ENCODE data around the gene PIK3C2G. TPM values are rescaled to one million over a fixed set of nuclear protein-coding genes. Genes with fewer than 3 reads are reported as not detected.
A peak's percentile ranks its signal among the peaks of the same experiment; 100 is the strongest.

PIK3C2G gene
- total RNA-seq, 8 experiments from 2014 or later: 0.05 to 0.92 (median 0.19) TPM; not detected in 5

DNA sequence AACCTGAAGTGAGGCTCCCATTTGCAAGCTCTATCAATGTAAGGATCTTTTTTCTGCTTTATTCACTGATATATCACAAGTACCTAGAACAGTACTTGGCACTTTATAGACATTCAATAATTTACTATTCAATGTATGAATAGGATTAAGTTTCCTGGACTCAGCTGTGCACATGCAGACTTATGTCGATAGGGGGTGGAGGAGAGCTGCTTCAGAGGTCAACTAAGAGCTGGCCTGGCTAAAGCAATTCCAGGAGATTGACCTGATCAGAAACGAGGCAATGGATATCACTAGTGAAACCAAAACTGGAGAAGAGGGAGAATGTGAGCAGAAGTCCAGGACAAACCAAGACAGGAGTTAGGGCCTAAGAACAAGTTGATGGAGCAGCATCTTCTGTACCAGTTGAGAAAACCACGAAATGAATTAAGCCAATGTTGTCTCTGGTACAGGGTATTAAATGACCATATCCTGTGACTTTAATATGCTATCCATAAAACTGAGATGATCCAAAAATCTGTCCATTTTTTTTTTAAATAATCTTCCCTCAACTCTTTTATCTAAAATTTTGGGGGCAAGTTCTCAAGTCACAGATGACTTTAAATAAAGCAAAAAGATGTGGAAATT is 169.2 kb downstream of the PIK3C2G start:
- in situ Hi-C loops (cut with MboI; ENCODE audit: low pct_unique_long_range_greater_than_20kb in 2 of 9, low sequenced_read_pairs in 9 of 9, unreplicated experiment in 9 of 9): loop anchor here in 1 of 9 experiments (25.0 kb wide), 1 partner anchor 757 kb away; no protein-coding TSS in a partner anchor
- H3K4me3 ChIP-seq: no peak overlapping the region
- 0 to 50% (median 20%) methylated on average over 1 to 3 of the region's 3 CpGs for WGBS, 10 experiments
- H3K27ac ChIP-seq: no peak overlapping the region
- H3K4me1 ChIP-seq (replicated peaks in 1 of 2): peaks cover 3 to 4% of the 10 kb centered on the region in 2 donors
- ATAC-seq (replicated peaks in 6 of 8): peak in 5 of 8 experiments; percentile 35 to 91 (median 85)

GRCh38 chr12:18431771-18432170 is 170.5 kb downstream of the PIK3C2G start:
- in situ Hi-C loops (cut with MboI; ENCODE audit: low pct_unique_long_range_greater_than_20kb in 2 of 9, low sequenced_read_pairs in 9 of 9, unreplicated experiment in 9 of 9): loop anchor here in 1 of 9 experiments (25.0 kb wide), 1 partner anchor 756 kb away; no protein-coding TSS in a partner anchor
- H3K27ac ChIP-seq: no peak overlapping the region
- ATAC-seq (replicated peaks in 6 of 8): peak in 1 of 8 experiments; percentile 14
- H3K4me3 ChIP-seq: no peak overlapping the region
- H3K4me1 ChIP-seq (replicated peaks in 1 of 2): peaks cover 3 to 4% of the 10 kb centered on the region in 2 donors

DNA sequence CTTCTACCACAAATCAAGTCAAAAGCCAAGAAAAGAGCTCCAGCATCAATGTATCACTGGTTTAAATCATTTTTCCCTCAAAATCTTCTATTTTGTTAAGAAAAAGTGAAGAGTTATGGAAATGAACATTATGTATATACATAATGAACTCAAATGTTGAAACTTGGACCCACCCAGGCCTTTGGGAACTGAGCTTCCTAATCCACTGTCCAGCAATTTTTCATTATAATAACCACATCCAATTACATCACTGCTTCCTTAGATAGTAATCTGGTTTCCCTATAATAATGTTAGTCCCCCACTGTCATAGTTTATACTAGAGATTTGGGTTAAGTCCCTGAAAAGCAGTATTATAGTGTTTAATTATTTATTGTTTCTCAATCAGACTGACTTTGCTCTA is 170.9 kb downstream of the PIK3C2G start:
- peaks cover 3 to 4% of the 10 kb centered on the region in 2 donors for H3K4me1 ChIP-seq (replicated peaks in 1 of 2)
- ATAC-seq (replicated peaks in 6 of 8): peak in 3 of 8 experiments; percentile 71 to 73 (median 71)
- in situ Hi-C loops (cut with MboI; ENCODE audit: low pct_unique_long_range_greater_than_20kb in 2 of 9, low sequenced_read_pairs in 9 of 9, unreplicated experiment in 9 of 9): loop anchor here in 1 of 9 experiments (25.0 kb wide), 1 partner anchor 755 kb away; no protein-coding TSS in a partner anchor
- no peak overlapping the region for H3K27ac ChIP-seq
- no peak overlapping the region for H3K4me3 ChIP-seq

- Histone ChIP-seq H3K4me3 (no peak overlapping the region), H3K4me1 (replicated peaks in 1 of 2) (peaks cover 3 to 4% of the 10 kb centered on the region in 2 donors), H3K27ac (no peak overlapping the region)
- in situ Hi-C loops (cut with MboI; ENCODE audit: low pct_unique_long_range_greater_than_20kb in 2 of 9, low sequenced_read_pairs in 9 of 9, unreplicated experiment in 9 of 9): loop anchor here in 1 of 9 experiments (25.0 kb wide), 1 partner anchor 751 kb away; no protein-coding TSS in a partner anchor
- ATAC-seq (replicated peaks in 6 of 8): peak in 2 of 8 experiments; percentile 57 to 62
Observed at GRCh38 chr12:18436170-18436569, 174.9 kb downstream of the PIK3C2G start.

- 23 to 100% (median 67%) methylated on average over 1 to 3 of the region's 3 CpGs; no CpG with 5 or more reads in 1 of the 10 experiments for WGBS, 10 experiments
- H3K4me1 ChIP-seq (replicated peaks in 1 of 2): no peaks in the 10 kb centered on the region
- in situ Hi-C loops (cut with MboI; ENCODE audit: low pct_unique_long_range_greater_than_20kb in 2 of 9, low sequenced_read_pairs in 9 of 9, unreplicated experiment in 9 of 9): loop anchor here in 1 of 9 experiments (25.0 kb wide), 1 partner anchor 748 kb away; no protein-coding TSS in a partner anchor
- peak in 1 of 8 experiments; percentile 17 for ATAC-seq (replicated peaks in 6 of 8)
- no peak overlapping the region for H3K4me3 ChIP-seq
- no peak overlapping the region for H3K27ac ChIP-seq
Observed at GRCh38 chr12:18439541-18439940, 178.2 kb downstream of the PIK3C2G start.

DNA sequence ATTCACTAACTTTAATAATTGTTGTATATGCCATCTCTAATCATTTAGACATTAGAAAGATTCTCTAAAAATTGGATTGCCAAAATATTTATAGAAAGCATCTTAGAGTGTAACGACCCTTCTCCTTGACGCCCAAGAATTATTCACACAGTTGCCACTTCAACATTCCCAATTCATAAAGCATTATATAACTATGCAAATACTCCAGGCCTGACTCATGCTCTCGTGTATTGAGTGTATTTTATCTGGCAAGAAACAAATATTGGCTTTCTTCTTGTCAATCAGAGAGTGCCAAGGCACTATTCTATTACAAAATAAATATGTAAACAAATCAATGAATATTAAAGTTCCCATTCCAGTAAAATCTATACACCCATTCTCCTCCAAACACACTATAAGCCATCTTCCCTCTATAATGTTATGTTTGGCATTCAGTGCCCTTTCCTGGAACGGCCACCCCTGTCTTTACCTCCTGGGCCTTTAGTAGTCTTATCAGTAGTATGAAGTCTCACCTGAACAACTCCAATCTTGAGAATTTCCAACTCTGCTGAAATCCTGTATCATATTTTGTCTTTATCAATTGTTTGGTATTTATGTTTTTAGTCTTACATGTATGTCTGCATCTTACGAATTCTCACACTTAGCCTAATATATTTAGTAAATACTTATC is 182.6 kb downstream of the PIK3C2G start:
- WGBS, 10 experiments: 39 to 100% (median 68%) methylated on average over 1 to 5 of the region's 5 CpGs
- ATAC-seq (replicated peaks in 6 of 8): peak in 3 of 8 experiments; percentile 25 to 69 (median 36)
- in situ Hi-C loops (cut with MboI; ENCODE audit: low pct_unique_long_range_greater_than_20kb in 2 of 9, low sequenced_read_pairs in 9 of 9, unreplicated experiment in 9 of 9): loop anchor here in 1 of 9 experiments (25.0 kb wide), 1 partner anchor 743 kb away; no protein-coding TSS in a partner anchor
- H3K4me1 ChIP-seq (replicated peaks in 1 of 2): no peaks in the 10 kb centered on the region
- no peak overlapping the region for H3K4me3 ChIP-seq
- no peak overlapping the region for H3K27ac ChIP-seq

DNA sequence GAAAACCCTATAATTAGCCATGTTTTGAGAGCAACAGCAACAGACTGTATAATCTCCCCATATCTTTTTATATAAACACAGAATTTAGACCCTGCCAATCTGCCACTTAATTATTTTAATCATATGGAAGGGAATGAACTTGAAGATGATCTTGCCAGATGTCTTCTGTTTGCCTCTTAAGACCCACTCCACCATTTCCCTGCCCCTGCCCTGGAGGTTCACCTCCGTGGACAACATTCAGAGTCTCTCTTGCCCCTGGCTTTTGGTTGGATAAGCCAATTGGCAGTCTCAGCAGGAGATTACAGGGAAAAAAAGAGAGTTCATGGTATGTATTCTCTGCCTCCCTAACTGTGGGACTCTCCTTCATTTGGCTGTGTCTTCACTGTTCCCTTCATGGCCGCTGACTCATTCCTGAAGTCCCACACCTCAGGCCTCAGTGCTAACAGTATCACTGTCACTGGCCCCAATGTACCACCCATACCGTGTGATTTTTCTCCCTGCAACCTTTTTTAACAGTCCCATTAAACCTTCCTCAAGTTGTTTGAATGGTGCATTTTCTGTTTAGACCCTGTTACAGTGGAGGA is 184.8 kb downstream of the PIK3C2G start:
- WGBS, 10 experiments: 32 to 83% (median 79%) methylated on average over 1 to 3 of the region's 3 CpGs; no CpG with 5 or more reads in 2 of the 10 experiments
- Histone ChIP-seq H3K4me1 (replicated peaks in 1 of 2) (no peaks in the 10 kb centered on the region), H3K4me3 (no peak overlapping the region), H3K27ac (no peak overlapping the region)
- ATAC-seq (replicated peaks in 6 of 8): peak in 1 of 8 experiments; percentile 41
- in situ Hi-C loops (cut with MboI; ENCODE audit: low pct_unique_long_range_greater_than_20kb in 2 of 9, low sequenced_read_pairs in 9 of 9, unreplicated experiment in 9 of 9): loop anchor here in 1 of 9 experiments (25.0 kb wide), 1 partner anchor 741 kb away; no protein-coding TSS in a partner anchor

DNA sequence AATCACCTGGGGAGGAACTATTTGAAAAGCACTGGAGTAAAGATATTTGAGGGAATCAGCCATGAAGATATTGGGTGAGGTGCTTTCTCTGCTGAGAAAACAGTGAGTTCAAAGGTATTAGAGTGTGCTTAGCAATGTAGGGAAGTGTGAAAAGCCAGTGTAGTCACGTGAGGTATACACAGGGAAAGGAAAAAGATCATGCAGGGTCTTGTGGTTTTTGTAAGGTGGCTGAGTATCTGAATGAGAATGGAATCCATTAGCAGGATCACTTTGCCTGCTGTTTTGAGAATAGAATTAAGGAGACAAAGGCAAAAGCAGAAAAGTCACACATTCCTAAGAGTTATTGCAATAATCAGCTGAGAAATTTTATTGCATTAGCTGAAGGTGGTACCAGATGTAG is 193.0 kb downstream of the PIK3C2G start:
- Histone ChIP-seq H3K27ac (no peak overlapping the region), H3K4me3 (no peak overlapping the region), H3K4me1 (replicated peaks in 1 of 2) (no peaks in the 10 kb centered on the region)
- peak in 1 of 8 experiments; percentile 38 for ATAC-seq (replicated peaks in 6 of 8)
- in situ Hi-C loops (cut with MboI; ENCODE audit: low pct_unique_long_range_greater_than_20kb in 2 of 9, low sequenced_read_pairs in 9 of 9, unreplicated experiment in 9 of 9): no loop called here
- 0 to 80% (median 19%) methylated on average over 1 of the region's 1 CpG; no CpG with 5 or more reads in 2 of the 10 experiments for WGBS, 10 experiments

DNA sequence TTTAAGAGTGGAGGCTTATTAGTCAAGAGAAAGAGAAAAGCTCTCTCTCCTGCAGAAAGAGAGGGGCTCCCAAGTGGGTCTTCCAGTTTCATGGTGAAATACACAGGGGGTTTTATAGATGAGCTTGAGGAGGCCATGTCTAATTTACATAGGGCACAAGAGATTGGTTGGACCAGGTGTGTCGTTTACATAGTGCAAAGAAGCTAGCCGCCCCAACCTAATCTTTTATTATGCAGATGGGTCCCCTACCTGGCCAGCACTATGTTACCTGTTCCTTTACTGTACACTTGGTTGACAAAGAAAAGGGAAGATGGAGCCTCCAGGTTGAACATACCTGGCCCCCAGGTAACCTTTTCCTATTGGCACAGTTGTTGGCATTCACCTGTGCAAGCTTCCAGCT is 195.0 kb downstream of the PIK3C2G start:
- WGBS, 10 experiments: 80 to 94% (median 86%) methylated on average over 1 to 2 of the region's 2 CpGs; no CpG with 5 or more reads in 5 of the 10 experiments
- no peak overlapping the region for H3K4me3 ChIP-seq
- in situ Hi-C loops (cut with MboI; ENCODE audit: low pct_unique_long_range_greater_than_20kb in 2 of 9, low sequenced_read_pairs in 9 of 9, unreplicated experiment in 9 of 9): no loop called here
- no peak for ATAC-seq (replicated peaks in 6 of 8)
- no peaks in the 10 kb centered on the region for H3K4me1 ChIP-seq (replicated peaks in 1 of 2)
- no peak overlapping the region for H3K27ac ChIP-seq

DNA sequence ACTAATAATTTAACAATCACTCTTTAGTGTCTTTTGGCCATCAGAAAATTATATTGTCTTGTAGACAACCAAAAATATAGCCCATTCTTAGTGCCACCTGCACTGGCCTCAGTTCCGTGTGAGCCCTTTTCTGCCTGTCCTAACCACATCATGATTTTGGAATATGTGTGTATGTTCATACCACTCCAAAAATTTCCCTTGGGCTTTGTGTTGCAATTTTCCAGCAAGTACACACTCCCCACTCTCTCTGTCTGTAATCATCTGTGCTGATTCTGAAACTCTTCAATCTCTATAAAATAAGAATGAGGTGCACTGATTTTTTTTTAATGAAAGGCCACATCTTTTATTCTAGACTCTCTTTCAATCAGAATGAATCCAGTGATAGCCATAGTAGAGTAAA is 196.0 kb downstream of the PIK3C2G start:
- WGBS, 10 experiments: 63 to 100% (median 86%) methylated on average over 1 of the region's 1 CpG; no CpG with 5 or more reads in 3 of the 10 experiments
- in situ Hi-C loops (cut with MboI; ENCODE audit: low pct_unique_long_range_greater_than_20kb in 2 of 9, low sequenced_read_pairs in 9 of 9, unreplicated experiment in 9 of 9): no loop called here
- ATAC-seq (replicated peaks in 6 of 8): no peak
- Histone ChIP-seq H3K4me1 (replicated peaks in 1 of 2) (no peaks in the 10 kb centered on the region), H3K4me3 (no peak overlapping the region), H3K27ac (no peak overlapping the region)

- peak in 1 of 8 experiments; percentile 29 for ATAC-seq (replicated peaks in 6 of 8)
- in situ Hi-C loops (cut with MboI; ENCODE audit: low pct_unique_long_range_greater_than_20kb in 2 of 9, low sequenced_read_pairs in 9 of 9, unreplicated experiment in 9 of 9): no loop called here
- Histone ChIP-seq H3K4me3 (no peak overlapping the region), H3K4me1 (replicated peaks in 1 of 2) (no peaks in the 10 kb centered on the region), H3K27ac (no peak overlapping the region)
- 20 to 100% (median 95%) methylated on average over 2 of the region's 2 CpGs; no CpG with 5 or more reads in 2 of the 10 experiments for WGBS, 10 experiments
Observed at GRCh38 chr12:18461758-18462157, 200.4 kb downstream of the PIK3C2G start.

DNA sequence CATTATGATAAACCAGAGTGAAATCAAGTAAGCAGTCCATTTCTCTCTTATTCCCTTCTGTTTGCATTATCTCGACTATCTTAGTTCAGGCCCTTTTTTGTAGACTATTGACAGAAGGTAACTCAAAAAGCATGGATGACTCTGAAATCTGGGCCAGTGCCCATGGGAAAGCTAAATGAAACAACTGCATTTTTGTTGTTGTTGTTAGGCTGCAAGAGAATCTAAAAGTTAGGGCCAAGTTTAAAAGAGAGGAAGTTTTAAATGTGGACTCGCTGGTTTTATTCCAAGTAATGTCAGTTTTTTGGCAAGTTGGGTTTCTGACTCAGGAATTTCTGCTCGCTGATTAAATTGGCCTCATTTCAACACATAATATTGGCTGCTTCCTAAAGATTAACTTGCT is 201.1 kb downstream of the PIK3C2G start:
- Histone ChIP-seq H3K27ac (no peak overlapping the region), H3K4me1 (replicated peaks in 1 of 2) (no peaks in the 10 kb centered on the region), H3K4me3 (no peak overlapping the region)
- ATAC-seq (replicated peaks in 6 of 8): peak in 1 of 8 experiments; percentile 32
- WGBS, 10 experiments: 6 to 100% (median 84%) methylated on average over 1 to 3 of the region's 3 CpGs
- in situ Hi-C loops (cut with MboI; ENCODE audit: low pct_unique_long_range_greater_than_20kb in 2 of 9, low sequenced_read_pairs in 9 of 9, unreplicated experiment in 9 of 9): no loop called here

- peaks cover 0 to 4% of the 10 kb centered on the region in 2 donors for H3K4me1 ChIP-seq (replicated peaks in 1 of 2)
- no peak overlapping the region for H3K4me3 ChIP-seq
- H3K27ac ChIP-seq: no peak overlapping the region
- in situ Hi-C loops (cut with MboI; ENCODE audit: low pct_unique_long_range_greater_than_20kb in 2 of 9, low sequenced_read_pairs in 9 of 9, unreplicated experiment in 9 of 9): no loop called here
- peak in 1 of 8 experiments; percentile 38 for ATAC-seq (replicated peaks in 6 of 8)
Observed at GRCh38 chr12:18467620-18468245, 206.4 kb downstream of the PIK3C2G start.
